HEK293 (cell line): Measurements from ENCODE around the gene EHD2.

Experiments used
- CTCF ChIP-seq: fragments of 450-650 bp; formaldehyde crosslinking; IDR thresholded peaks from 2 replicates; pipeline ENCODE4 v1.5.1; 2016; ENCODE audit warnings: missing biosample characterization, missing genetic modification characterization
- ZBTB7A ChIP-seq: fragments of 450-650 bp; formaldehyde crosslinking; IDR thresholded peaks from 2 replicates; pipeline ENCODE4 v1.5.1; 2016; ENCODE audit warnings: low read depth, missing biosample characterization, missing genetic modification characterization
- ZNF138 ChIP-seq: fragments of 450-650 bp; formaldehyde crosslinking; IDR thresholded peaks from 2 replicates; pipeline ENCODE4 v1.5.1; 2016; ENCODE audit warnings: missing biosample characterization, missing genetic modification characterization, borderline replicate concordance
- ZNF274 ChIP-seq, 2 experiments: fragments of 200-500 bp in 1 of 2; fragments of 450-650 bp in 1 of 2; sonication (Bioruptor generic) in 1 of 2; formaldehyde crosslinking in 1 of 2; IDR thresholded peaks; 2 replicates each; pipeline versions ENCODE4 v1.5.1 to v1.6.1; 2014 to 2016; ENCODE audit warnings: borderline replicate concordance in 1 of 2, inconsistent platforms in 1 of 2, low read length in 1 of 2, missing biosample characterization in 1 of 2, missing genetic modification characterization in 1 of 2
- ZNF391 ChIP-seq: fragments of 450-650 bp; formaldehyde crosslinking; IDR thresholded peaks from 2 replicates; pipeline ENCODE4 v1.5.1; 2016; ENCODE audit warnings: low read depth, missing biosample characterization, missing genetic modification characterization, borderline replicate concordance
- ZNF571 ChIP-seq: fragments of 450-650 bp; formaldehyde crosslinking; IDR thresholded peaks from 2 replicates; pipeline ENCODE4 v1.5.0; 2017; ENCODE audit warnings: missing biosample characterization, missing genetic modification characterization

- no peak for TF ChIP-seq CTCF (tag by site-specific recombination)
- TF ChIP-seq ZNF274 (IDR thresholded peaks at IDR 0.05; ENCODE audit: low read length), result no peak
- no peak for TF ChIP-seq ZNF274 (tag by site-specific recombination; IDR thresholded peaks at IDR 0.05; ENCODE audit: borderline replicate concordance)
- TF ChIP-seq ZNF138 (tag by site-specific recombination), result no peak
- TF ChIP-seq ZNF571 (tag by site-specific recombination), result no peak
- no peak for TF ChIP-seq ZBTB7A (tag by site-specific recombination)
- TF ChIP-seq ZNF391 (tag by site-specific recombination), result no peak
Observed at GRCh38 chr19:47663911-47664771, 49.1 kb upstream of the EHD2 start.
